ENCODE results near the gene METTL13. TPM values are rescaled to one million over a fixed set of nuclear protein-coding genes. Genes with fewer than 3 reads are reported as not detected.
A peak's percentile ranks its signal among the peaks of the same experiment; 100 is the strongest.

METTL13 gene
- total RNA-seq, 1 experiment from 2014 or later = 64.5 TPM

GRCh38 chr1:171841050-171841910 lies 59.8 kb downstream of the METTL13 start, which contains the start of gene DNM3:
TSS of gene DNM3 (plus strand) at chr1:171841498. CDS start at chr1:171841657, 159 bp downstream.
- no peak within 1 kb of the TSS for H2AK5ac ChIP-seq (ENCODE audit: insufficient read length, low read length)
- peak within 1 kb of the TSS; percentile 86 for H3K4me2 ChIP-seq (ENCODE audit: insufficient read depth, insufficient read length, low read length)
- no peak within 1 kb of the TSS for H2AFZ ChIP-seq (ENCODE audit: low read length)
- H3K56ac ChIP-seq (ENCODE audit: insufficient read length, low read depth, low read length) = no peak within 1 kb of the TSS
- Mint-ChIP-seq H3K9me3 (no peaks in the 10 kb centered on the region; a peak in 2 of 5 replicates), H3K4me1 (peaks cover 17 to 22% of the 10 kb centered on the region in 2 experiments), H3K27me3 (ENCODE audit: low read depth) (peaks cover 33% of the 10 kb centered on the region), H3K4me3 (peak within 1 kb of the TSS; percentile 80 to 94), H3K27ac (peak within 1 kb of the TSS; percentile 9 to 95 (median 88); a peak in 6 of 7 replicates), H3K36me3 (ENCODE audit: insufficient read depth in 1 of 3, low read depth in 3 of 3) (no peaks in the 10 kb centered on the region)
- no peaks in the 10 kb centered on the region for H3K4me1 ChIP-seq (ENCODE audit: insufficient read depth, low read length)
- WGBS (ENCODE audit: extremely low coverage, insufficient read length, low lambda C conversion rate) = no CpG with 5 or more reads among the region's 85 CpGs
- H3K4ac ChIP-seq (ENCODE audit: low read depth, low read length) = no peak within 1 kb of the TSS
- peaks cover 12% of the 10 kb centered on the region for H3K23me2 ChIP-seq (ENCODE audit: insufficient read length, low read depth, low read length, poor library complexity, severe bottlenecking)
- no peak within 1 kb of the TSS for H3K18ac ChIP-seq (ENCODE audit: insufficient read length, low read depth, low read length)
- no peaks in the 10 kb centered on the region for H3K79me1 ChIP-seq (ENCODE audit: insufficient read depth, low read depth, low read length, poor library complexity, severe bottlenecking)
- no peak within 1 kb of the TSS for H3K27ac ChIP-seq (ENCODE audit: insufficient read length, low read depth, low read length)
- H4K8ac ChIP-seq (replicated peaks; ENCODE audit: insufficient read length, low read depth, low read length) = no peak within 1 kb of the TSS
- no peak within 1 kb of the TSS for H2BK20ac ChIP-seq (ENCODE audit: low read depth, low read length, poor library complexity, severe bottlenecking)
- H3K23ac ChIP-seq (ENCODE audit: insufficient read length, low read depth, low read length) = no peak within 1 kb of the TSS
- H4K91ac ChIP-seq (ENCODE audit: insufficient read length, low read depth, low read length) = no peak within 1 kb of the TSS
- H4K5ac ChIP-seq (ENCODE audit: insufficient read length, low read depth, low read length) = no peak within 1 kb of the TSS
- TF ChIP-seq, protein P1, sequence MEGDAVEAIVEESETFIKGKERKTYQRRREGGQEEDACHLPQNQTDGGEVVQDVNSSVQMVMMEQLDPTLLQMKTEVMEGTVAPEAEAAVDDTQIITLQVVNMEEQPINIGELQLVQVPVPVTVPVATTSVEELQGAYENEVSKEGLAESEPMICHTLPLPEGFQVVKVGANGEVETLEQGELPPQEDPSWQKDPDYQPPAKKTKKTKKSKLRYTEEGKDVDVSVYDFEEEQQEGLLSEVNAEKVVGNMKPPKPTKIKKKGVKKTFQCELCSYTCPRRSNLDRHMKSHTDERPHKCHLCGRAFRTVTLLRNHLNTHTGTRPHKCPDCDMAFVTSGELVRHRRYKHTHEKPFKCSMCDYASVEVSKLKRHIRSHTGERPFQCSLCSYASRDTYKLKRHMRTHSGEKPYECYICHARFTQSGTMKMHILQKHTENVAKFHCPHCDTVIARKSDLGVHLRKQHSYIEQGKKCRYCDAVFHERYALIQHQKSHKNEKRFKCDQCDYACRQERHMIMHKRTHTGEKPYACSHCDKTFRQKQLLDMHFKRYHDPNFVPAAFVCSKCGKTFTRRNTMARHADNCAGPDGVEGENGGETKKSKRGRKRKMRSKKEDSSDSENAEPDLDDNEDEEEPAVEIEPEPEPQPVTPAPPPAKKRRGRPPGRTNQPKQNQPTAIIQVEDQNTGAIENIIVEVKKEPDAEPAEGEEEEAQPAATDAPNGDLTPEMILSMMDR (conservative IDR thresholded peaks at IDR 0.05) = no peak
- no peak within 1 kb of the TSS for H3T11ph ChIP-seq (ENCODE audit: low read length)
- no peak within 1 kb of the TSS for H2BK12ac ChIP-seq (ENCODE audit: insufficient read length, low read depth, low read length)
- peak; percentile 92 for DNase-seq
- no peak within 1 kb of the TSS for H2BK120ac ChIP-seq (ENCODE audit: low read depth, low read length, poor library complexity, severe bottlenecking)
- peak within 1 kb of the TSS; percentile 54 for H3K9ac ChIP-seq (ENCODE audit: extremely low read depth, insufficient read length, low read length)
- H3K9me3 ChIP-seq (ENCODE audit: control insufficient read depth, low read depth, low read length) = no peaks in the 10 kb centered on the region
- no peak within 1 kb of the TSS for H2BK5ac ChIP-seq (ENCODE audit: insufficient read length, low read length)
- no peaks in the 10 kb centered on the region for H3K79me2 ChIP-seq (ENCODE audit: insufficient read depth, low read length)
- no peaks in the 10 kb centered on the region; the same call in 1 of the 2 replicates for H3K27me3 ChIP-seq (ENCODE audit: insufficient read depth, low read length)
- peak within 1 kb of the TSS; percentile 79; the same call in 1 of the 2 replicates for H3K14ac ChIP-seq (ENCODE audit: insufficient read depth, low read length)
- H2BK15ac ChIP-seq (ENCODE audit: low read depth, low read length) = no peak within 1 kb of the TSS
- H4K20me1 ChIP-seq (ENCODE audit: control insufficient read depth, insufficient read depth, insufficient read length) = no peaks in the 10 kb centered on the region
